Measurements from ENCODE around the gene KCNA4.
"Not testable (repeated sequence)": the region's sequence is repeated elsewhere in the genome, so short reads cannot be mapped to it uniquely, and the experiment has no call there.

Gene KCNA4

GRCh38 chr11:30045144-30045543, 28.3 kb upstream of the KCNA4 start:
- H3F3A ChIP-seq (ENCODE audit: insufficient read depth, low read length), result no peaks in the 10 kb centered on the region
- DNase-seq, result no peak
- no peaks in the 10 kb centered on the region for H3K4me1 ChIP-seq (ENCODE audit: low read length)
- H3K79me2 ChIP-seq (ENCODE audit: low read length), result no peaks in the 10 kb centered on the region
- H3K9me2 ChIP-seq (replicated peaks; ENCODE audit: insufficient read depth, low read length), result no peaks in the 10 kb centered on the region
- no peaks in the 10 kb centered on the region for H3K9me3 ChIP-seq (replicated peaks; ENCODE audit: insufficient read depth, low read length)
- no peak overlapping the region for H3K4me3 ChIP-seq (ENCODE audit: low read length)
- no peaks in the 10 kb centered on the region for H3K36me3 ChIP-seq (replicated peaks; ENCODE audit: insufficient read depth, low read length)
- no peak overlapping the region for H2AFZ ChIP-seq (ENCODE audit: low read length)
- no peak overlapping the region for H3K9ac ChIP-seq (ENCODE audit: low read length)
- no peaks in the 10 kb centered on the region for H4K20me1 ChIP-seq (ENCODE audit: insufficient read depth, low read length)
- no peak for TF ChIP-seq CTCF (IDR thresholded peaks at IDR 0.05; ENCODE audit: low read length)
- TF ChIP-seq EZH2phosphoT487 (IDR thresholded peaks at IDR 0.05; ENCODE audit: low read length), result no peak
- TF ChIP-seq EZH2 (optimal IDR thresholded peaks at IDR 0.05; ENCODE audit: low read depth, low read length), result no peak
- no peak overlapping the region for H3K4me2 ChIP-seq (ENCODE audit: low read depth, low read length)
- no peak overlapping the region for H3K27ac ChIP-seq (ENCODE audit: low read length)
- no peaks in the 10 kb centered on the region for H3K27me3 ChIP-seq (replicated peaks; ENCODE audit: insufficient read depth, low read length)

DNA sequence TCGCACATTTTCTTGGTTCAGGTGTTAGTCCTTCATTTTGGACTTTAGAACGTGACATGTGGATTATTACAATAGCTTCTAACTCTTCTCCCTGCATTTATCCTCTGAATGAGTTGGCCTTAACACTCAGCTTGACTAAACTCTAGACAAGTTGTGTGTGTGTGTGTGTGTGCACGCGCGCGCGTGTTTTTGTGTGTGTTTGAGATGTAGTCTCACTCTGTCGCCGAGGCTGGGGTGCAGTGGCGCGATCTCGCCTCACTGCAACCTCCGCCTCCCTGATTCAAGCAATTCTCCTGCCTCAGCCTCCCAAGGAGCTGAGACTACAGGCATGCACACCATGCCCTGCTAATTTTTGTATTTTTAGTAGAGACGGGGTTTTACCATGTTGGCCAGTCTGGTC, 24.3 kb upstream of the KCNA4 start:
- Histone ChIP-seq H2AFZ (ENCODE audit: low read length) (no peak overlapping the region), H3K9ac (ENCODE audit: low read length) (no peak overlapping the region), H3K4me2 (ENCODE audit: low read depth, low read length) (no peak overlapping the region), H3K27me3 (replicated peaks; ENCODE audit: insufficient read depth, low read length) (no peaks in the 10 kb centered on the region), H3K79me2 (ENCODE audit: low read length) (no peaks in the 10 kb centered on the region), H3F3A (ENCODE audit: insufficient read depth, low read length) (no peaks in the 10 kb centered on the region), H3K9me2 (replicated peaks; ENCODE audit: insufficient read depth, low read length) (no peaks in the 10 kb centered on the region), H3K4me1 (ENCODE audit: low read length) (no peaks in the 10 kb centered on the region), H3K27ac (ENCODE audit: low read length) (no peak overlapping the region), H4K20me1 (ENCODE audit: insufficient read depth, low read length) (no peaks in the 10 kb centered on the region), H3K4me3 (ENCODE audit: low read length) (no peak overlapping the region), H3K9me3 (replicated peaks; ENCODE audit: insufficient read depth, low read length) (no peaks in the 10 kb centered on the region), H3K36me3 (replicated peaks; ENCODE audit: insufficient read depth, low read length) (no peaks in the 10 kb centered on the region)
- TF ChIP-seq EZH2 (optimal IDR thresholded peaks at IDR 0.05; ENCODE audit: low read depth, low read length), result no peak
- TF ChIP-seq EZH2phosphoT487 (IDR thresholded peaks at IDR 0.05; ENCODE audit: low read length), result no peak
- no peak for TF ChIP-seq CTCF (IDR thresholded peaks at IDR 0.05; ENCODE audit: low read length)
- no peak for DNase-seq

GRCh38 chr11:30034746-30035145, 17.9 kb upstream of the KCNA4 start:
- not testable (repeated sequence) for H3K4me2 ChIP-seq (ENCODE audit: low read depth, low read length); DNase-seq; H3K4me3 ChIP-seq (ENCODE audit: low read length); H2AFZ ChIP-seq (ENCODE audit: low read length); H4K20me1 ChIP-seq (ENCODE audit: insufficient read depth, low read length); H3K9me2 ChIP-seq (replicated peaks; ENCODE audit: insufficient read depth, low read length); H3K9me3 ChIP-seq (replicated peaks; ENCODE audit: insufficient read depth, low read length); H3K79me2 ChIP-seq (ENCODE audit: low read length); H3F3A ChIP-seq (ENCODE audit: insufficient read depth, low read length); H3K9ac ChIP-seq (ENCODE audit: low read length); H3K27ac ChIP-seq (ENCODE audit: low read length); H3K36me3 ChIP-seq (replicated peaks; ENCODE audit: insufficient read depth, low read length); H3K4me1 ChIP-seq (ENCODE audit: low read length); H3K27me3 ChIP-seq (replicated peaks; ENCODE audit: insufficient read depth, low read length)

- not testable (repeated sequence) for H3K4me1 ChIP-seq (ENCODE audit: low read length); DNase-seq; H3K27me3 ChIP-seq (replicated peaks; ENCODE audit: insufficient read depth, low read length)
These were observed 17.3 kb upstream of the KCNA4 start for GRCh38 chr11:30034166-30034565.

More at GRCh38 chr11:30034166-30034565, 17.3 kb upstream of the KCNA4 start:
- H3K9me2 ChIP-seq (replicated peaks; ENCODE audit: insufficient read depth, low read length); H3K4me2 ChIP-seq (ENCODE audit: low read depth, low read length); H4K20me1 ChIP-seq (ENCODE audit: insufficient read depth, low read length); H3F3A ChIP-seq (ENCODE audit: insufficient read depth, low read length); H3K27ac ChIP-seq (ENCODE audit: low read length); H2AFZ ChIP-seq (ENCODE audit: low read length); H3K36me3 ChIP-seq (replicated peaks; ENCODE audit: insufficient read depth, low read length); H3K4me3 ChIP-seq (ENCODE audit: low read length); H3K9ac ChIP-seq (ENCODE audit: low read length); H3K9me3 ChIP-seq (replicated peaks; ENCODE audit: insufficient read depth, low read length); H3K79me2 ChIP-seq (ENCODE audit: low read length): not testable (repeated sequence)

Measured in MM.1S (cell line).